SK-N-SH (cell line): ENCODE results near the gene ELMO1.

Experiments used
- EP300 ChIP-seq, 2 experiments: IDR thresholded peaks; 2 replicates each; pipeline versions ENCODE4 v1.4.0 to v1.6.1; 2012; ENCODE audit warnings: borderline replicate concordance in 1 of 2, low read depth in 1 of 2, low read length in 1 of 2
- FOXJ3 ChIP-seq: sonication (generic); formaldehyde crosslinking; IDR thresholded peaks from 2 replicates; pipeline ENCODE4 v1.5.1; 2020; ENCODE audit warnings: mild to moderate bottlenecking, missing genetic modification reagents
- MEF2A ChIP-seq: IDR thresholded peaks from 2 replicates; pipeline ENCODE4 v1.4.0; 2012; ENCODE audit warnings: low read depth, borderline replicate concordance
- SIN3A ChIP-seq: IDR thresholded peaks from 2 replicates; pipeline ENCODE4 v1.6.1; 2012; ENCODE audit warnings: low read depth, mild to moderate bottlenecking, low read length, moderate library complexity, borderline replicate concordance
- TF ChIP-seq, protein P1 (sequence below): fragments of 200-600 bp; sonication (generic); IDR thresholded peaks from 2 replicates; pipeline ENCODE4 v1.6.1; 2017; ENCODE audit warnings: antibody characterized with exemption, mild to moderate bottlenecking, moderate library complexity

DNA sequence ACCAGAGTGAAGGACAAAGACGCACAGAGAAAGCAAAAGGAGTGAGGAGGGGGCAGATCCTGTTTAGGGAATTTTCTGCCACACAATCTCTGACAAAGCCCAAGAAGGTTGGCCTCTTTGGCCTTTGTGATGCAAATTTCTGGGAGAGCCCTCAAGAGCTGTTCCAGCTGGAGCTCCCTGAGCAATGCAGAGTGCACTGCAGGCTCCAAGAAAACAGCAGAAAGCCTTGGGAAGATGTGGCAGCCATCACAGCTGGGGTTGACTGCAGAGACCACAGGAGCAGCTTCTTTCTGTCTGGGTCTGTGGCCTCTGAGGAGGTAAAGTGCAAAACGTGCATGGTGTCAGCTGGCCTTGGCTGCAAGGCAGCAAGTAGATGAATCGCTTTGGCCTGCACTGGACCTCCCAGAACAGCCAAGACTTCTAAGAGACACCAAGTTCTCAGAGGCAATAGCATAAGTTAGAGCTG lies 200.2 kb downstream of the ELMO1 start:
- TF ChIP-seq, protein P1, sequence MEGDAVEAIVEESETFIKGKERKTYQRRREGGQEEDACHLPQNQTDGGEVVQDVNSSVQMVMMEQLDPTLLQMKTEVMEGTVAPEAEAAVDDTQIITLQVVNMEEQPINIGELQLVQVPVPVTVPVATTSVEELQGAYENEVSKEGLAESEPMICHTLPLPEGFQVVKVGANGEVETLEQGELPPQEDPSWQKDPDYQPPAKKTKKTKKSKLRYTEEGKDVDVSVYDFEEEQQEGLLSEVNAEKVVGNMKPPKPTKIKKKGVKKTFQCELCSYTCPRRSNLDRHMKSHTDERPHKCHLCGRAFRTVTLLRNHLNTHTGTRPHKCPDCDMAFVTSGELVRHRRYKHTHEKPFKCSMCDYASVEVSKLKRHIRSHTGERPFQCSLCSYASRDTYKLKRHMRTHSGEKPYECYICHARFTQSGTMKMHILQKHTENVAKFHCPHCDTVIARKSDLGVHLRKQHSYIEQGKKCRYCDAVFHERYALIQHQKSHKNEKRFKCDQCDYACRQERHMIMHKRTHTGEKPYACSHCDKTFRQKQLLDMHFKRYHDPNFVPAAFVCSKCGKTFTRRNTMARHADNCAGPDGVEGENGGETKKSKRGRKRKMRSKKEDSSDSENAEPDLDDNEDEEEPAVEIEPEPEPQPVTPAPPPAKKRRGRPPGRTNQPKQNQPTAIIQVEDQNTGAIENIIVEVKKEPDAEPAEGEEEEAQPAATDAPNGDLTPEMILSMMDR: no peak
- no peak for TF ChIP-seq SIN3A
- no peak for TF ChIP-seq MEF2A
- TF ChIP-seq FOXJ3 (CRISPR knock-in tag): no peak
- TF ChIP-seq EP300 (IDR thresholded peaks at IDR 0.05; ENCODE audit: borderline replicate concordance in 1 of 2, low read depth in 1 of 2, low read length in 1 of 2): no peak
